Measurements from ENCODE around the gene SIRT6.
"Not testable (repeated sequence)": the region's sequence is repeated elsewhere in the genome, so short reads cannot be mapped to it uniquely, and the experiment has no call there.

The SIRT6 gene

GRCh38 chr19:4129050-4129449 is 53.3 kb downstream of the SIRT6 start:
- DNase-seq = not testable (repeated sequence)

- not testable (repeated sequence) for DNase-seq
These were observed 55.0 kb downstream of the SIRT6 start for GRCh38 chr19:4127322-4127721.

GRCh38 chr19:4124638-4125037 is 57.7 kb downstream of the SIRT6 start:
- DNase-seq = no peak

Data from effector CD4-positive, alpha-beta T cell (primary cell).